Middle frontal gyrus (tissue), 1 donor: Measurements from ENCODE around the gene DNAH8.
"Not testable (repeated sequence)": the region's sequence is repeated elsewhere in the genome, so short reads cannot be mapped to it uniquely, and the experiment has no call there.

ENCODE experiments used
- DNase-seq: peaks from one replicate; pipeline ENCODE4 v3.0.0-alpha.2; 2015; ENCODE audit warnings: low spot score; ENCODE audit errors: extremely low spot score

Gene DNAH8

DNA sequence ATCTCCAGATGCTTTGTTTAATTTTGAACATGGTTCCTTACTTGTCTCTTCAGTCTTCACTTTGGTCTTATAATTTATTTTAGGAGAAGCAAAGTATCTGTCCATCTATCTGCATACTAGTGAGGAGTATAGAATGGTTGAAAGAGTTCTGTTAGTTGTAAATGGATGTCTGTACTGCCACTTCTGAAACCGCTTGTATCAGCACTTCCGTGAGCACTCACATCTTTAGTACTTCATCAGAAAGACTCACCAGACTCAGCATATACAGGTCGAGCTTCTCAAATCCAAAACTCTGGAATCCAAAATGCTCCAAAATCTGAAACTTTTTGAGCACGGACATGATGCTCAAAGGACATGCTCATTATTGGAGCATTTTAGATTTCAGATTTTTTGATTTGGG is 191.5 kb downstream of the DNAH8 start:
- no peak for DNase-seq

DNA sequence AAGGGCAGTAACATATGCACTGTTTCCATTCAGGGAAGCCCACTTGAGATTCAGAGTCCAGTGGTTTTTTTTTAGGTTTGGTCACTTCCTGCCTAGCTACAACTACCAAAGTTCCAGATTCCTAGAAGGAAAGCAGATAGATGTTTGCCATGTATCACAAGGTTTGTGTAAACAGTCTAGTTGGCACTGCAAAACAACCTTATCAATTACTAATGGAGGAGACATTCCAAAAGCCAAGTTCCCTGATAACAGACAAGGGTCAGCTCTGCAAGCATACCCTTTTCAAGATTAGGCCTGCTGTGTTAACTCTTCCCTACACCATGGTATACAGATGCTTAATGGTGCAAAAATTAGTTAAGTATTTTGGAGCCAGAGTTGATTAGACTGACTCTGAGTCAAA is 192.2 kb downstream of the DNAH8 start:
- DNase-seq, result no peak

DNA sequence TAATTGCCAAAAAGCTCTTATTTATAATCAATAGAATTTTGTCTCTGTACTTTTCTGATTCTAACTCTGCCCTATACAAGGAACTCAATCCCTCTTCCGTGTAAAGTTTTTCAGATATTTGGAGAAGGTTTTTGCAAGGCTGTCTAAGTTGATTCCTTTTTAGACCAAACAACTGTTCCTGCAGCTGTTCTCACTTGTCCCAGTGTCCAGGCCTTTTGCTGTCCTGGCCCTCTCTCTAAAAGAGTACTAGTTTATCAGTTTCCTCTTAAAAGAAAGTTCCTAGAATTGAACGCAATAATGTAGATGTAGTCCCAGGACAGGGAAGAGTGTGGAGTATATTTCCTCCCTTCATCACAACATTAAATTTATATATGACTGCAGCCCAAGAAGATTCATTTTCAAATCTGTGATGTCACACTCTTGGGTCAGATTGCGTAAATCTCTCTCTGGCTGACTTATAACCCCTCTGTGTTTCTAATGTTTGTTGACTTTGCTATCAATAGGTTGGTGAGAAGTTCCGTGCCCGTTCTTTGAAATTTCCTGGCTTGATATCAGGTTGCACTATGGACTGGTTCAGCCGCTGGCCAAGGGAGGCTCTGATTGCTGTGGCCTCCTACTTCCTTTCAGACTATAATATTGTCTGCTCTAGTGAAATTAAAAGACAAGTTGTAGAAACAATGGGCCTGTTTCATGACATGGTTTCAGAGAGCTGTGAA is 194.1 kb downstream of the DNAH8 start:
- no peak for DNase-seq

DNA sequence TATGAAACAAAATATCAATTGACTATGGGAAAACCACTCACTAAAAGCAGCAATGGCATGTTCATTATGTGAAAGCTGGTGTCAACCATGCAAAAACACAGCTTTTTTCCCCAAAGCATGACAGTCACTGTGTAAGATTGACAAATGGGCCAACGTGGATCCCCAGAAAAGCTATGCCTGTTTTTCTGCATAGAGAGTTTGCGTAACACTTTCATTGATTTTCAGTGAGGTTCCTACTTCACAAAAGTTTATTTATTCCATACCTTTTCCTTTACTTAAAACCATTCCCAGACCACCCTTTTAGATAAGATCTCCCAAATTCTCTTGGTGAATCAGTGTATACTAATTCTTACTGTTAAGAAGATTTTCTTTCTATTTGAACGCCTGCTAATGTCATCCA is 195.1 kb downstream of the DNAH8 start:
- no peak for DNase-seq

DNA sequence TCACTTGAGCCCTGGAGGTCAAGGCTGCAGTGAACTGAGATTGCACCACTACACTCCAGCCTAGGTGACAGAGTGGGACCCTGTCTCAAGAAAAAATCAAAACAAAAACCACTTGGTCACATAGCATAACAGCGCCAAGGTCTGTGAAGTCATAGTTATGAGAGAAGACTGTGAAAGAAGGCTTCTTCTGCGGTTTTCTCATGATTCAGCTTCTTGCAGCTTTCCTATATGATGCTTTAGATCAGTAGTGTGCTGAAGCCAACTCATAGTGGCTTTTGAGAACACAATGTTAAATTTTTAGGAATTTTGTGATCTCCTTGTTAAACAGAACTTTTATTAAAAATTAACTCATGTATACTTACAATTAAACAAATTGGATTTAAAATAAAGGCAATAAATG is 197.3 kb downstream of the DNAH8 start:
- DNase-seq, result no peak

DNA sequence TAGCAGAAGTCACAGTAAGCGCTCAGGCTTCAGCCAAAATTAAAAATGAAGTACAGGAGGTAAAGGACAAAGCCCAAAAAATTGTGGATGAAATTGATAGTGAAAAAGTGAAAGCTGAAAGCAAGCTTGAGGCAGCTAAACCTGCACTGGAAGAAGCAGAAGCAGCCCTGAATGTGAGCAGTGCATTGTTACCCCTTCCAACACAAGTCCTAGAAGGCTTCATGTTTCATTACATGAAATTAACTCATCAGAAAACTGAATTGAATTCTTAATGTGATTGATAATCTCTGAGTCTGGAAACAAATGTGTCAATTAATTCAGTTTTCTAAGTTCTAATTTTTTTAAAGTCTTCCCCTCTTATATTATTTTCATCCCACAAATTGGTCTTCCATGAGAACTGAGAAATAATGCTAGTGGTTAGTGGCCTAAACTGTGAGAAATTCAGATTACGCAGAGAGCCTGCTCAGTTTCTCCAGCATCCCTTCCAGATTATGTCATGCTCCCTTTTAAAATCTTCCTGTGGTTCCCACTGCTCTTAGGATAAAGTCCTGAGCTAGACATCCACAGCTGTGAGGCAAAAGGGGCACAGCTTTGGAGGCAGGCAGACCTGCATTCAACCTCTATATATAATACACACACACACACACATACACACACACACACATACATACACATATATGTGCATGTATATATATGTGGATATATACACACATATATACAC is 200.3 kb downstream of the DNAH8 start:
- no peak for DNase-seq

DNA sequence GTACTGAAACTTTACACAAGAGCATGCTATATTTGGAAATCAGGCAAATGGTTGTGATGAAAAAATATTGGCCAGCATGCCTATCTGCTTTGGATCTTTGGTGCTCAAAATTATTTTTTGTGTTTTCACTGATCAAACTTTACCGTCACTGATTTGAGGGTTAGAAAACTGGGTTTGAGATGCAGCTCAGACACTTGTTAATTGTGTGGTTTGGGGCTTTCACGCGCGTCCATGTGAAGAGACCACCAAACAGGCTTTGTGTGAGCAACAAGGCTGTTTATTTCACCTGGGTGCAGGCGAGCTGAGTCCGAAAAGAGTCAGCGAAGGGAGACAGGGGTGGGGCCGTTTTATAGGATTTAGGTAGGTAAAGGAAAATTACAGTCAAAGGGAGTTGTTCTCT is 206.4 kb downstream of the DNAH8 start:
- not testable (repeated sequence) for DNase-seq

DNA sequence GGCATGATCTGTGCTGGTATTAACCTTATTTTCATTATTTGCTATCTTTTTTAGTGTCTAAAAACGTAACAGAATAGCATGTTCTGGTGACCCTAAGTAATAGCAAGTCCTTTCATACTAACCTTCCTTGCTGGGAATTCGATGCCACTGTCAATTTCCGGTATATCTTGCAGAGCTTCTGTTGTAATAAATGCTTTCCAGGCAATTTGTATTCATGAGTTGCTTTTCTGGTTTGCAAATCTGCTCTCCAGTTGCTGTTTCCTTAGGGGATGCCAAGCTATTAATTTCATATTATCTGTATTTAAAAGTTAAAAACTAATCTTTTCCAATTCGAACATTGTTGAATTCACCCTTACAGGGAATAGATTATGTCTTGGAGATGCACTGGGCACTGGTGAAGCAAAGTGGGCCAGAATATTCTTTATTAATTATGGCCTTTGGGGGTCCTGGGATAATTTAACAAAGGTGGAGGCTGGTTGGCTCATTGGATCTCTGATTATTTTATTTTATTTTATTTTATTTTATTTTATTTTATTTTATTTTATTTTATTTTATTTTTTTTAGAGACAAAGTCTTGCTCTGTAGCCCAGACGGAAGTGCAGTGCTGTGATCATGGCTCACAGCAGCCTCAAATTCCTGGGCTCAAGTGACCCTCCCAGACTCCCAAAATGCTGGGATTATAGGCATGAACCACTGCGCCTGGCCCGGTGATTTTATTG is 209.8 kb downstream of the DNAH8 start:
- no peak for DNase-seq

DNA sequence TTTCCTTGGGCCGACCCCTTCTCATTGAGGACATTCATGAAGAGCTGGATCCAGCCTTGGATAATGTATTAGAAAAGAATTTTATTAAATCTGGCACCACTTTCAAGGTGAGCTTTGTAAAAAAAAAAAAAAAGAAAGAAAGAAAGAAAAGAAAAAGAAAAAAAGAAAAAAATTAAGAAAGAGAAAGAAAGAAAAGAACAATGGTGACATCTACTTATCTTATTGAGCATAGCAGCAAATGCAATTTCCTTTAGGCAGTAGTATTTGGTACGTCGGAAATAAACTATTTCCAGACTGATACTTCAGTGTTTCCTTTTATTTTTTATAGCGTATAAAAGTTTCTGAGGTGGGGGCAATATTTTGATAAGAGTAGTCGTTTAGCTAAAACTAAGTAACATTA is 214.4 kb downstream of the DNAH8 start:
- DNase-seq, result no peak

DNA sequence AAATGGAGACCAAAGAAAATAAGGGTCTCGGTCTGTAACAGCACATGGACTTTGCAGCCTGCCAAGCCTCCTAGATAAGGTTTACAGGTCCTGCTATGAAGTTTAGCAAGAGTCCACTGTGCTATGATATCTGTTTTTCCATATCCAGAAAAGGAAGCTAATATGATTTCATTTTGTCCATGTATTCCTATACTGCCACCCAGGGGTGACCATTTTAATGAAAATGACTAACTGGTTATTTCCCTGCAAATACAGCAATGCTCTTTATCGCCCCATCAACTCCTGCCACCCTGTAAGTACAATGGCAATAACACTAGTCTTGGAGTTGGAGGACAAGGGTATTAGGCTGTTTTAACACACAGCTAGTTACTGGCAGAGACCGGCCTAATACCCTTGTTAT is 218.3 kb downstream of the DNAH8 start:
- no peak for DNase-seq

DNA sequence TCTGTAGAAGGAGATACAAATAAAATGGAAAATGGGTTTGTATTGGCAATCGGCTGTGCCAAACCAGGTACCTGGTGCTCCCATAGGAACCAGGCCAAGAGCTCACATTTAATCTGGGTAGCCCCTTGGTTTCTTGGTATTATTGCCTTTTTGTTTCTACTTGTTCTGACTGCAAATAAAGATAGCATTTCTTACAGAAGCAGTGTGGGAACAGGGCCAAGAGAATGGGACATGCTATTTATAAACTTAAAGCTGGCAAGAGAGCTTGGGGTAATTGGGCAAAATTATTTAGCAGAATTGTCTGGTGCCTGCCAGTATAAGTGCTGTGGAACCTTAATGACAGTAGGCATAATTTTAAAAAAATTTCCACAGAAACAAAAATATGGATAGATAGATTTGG is 219.9 kb downstream of the DNAH8 start:
- no peak for DNase-seq

DNA sequence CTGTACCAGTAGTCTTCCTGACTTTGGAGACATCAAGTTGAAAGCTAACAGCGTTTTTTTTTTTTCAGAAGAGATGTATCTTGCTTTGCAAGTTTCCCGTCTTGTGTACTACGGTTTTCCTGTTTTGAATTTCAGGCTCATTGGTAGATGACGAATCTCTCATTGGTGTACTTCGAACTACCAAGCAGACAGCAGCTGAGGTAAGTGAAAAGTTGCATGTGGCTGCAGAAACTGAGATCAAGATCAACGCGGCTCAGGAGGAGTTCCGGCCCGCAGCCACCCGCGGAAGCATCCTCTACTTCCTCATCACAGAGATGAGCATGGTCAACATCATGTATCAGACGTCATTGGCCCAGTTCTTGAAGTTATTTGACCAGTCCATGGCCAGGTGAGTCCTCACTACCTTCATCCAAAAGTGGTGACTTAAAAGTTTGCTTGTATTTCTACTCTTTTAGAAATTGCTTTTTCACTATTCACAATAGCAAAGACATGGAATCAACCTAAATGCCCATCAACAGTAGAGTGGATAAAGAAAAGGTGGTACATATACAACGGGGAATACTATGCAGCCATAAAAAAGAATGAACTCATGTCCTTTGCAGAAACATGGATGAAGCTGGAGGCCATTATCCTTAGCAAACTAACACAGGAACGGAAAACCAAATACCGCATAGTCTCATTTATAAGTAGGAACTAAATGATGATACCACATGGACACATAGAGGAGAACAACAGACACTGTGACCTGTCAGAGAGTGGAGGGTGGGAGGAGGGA is 222.9 kb downstream of the DNAH8 start:
- DNase-seq, result no peak

DNA sequence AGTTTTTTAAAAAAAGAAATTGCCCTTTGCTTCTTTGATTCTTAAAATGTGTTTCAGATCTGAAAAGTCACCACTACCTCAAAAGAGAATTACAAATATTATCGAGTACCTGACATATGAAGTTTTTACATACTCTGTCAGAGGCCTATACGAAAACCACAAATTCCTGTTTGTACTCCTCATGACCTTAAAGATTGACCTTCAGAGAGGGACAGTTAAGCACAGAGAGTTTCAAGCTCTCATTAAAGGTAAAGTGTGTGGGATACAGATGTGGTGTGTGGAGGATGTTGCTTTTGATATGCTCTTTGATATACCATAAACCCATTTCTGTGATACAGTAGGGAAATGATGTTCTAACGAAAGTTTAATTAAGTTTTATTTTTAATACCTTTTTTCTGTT is 223.6 kb downstream of the DNAH8 start:
- DNase-seq, result no peak

DNA sequence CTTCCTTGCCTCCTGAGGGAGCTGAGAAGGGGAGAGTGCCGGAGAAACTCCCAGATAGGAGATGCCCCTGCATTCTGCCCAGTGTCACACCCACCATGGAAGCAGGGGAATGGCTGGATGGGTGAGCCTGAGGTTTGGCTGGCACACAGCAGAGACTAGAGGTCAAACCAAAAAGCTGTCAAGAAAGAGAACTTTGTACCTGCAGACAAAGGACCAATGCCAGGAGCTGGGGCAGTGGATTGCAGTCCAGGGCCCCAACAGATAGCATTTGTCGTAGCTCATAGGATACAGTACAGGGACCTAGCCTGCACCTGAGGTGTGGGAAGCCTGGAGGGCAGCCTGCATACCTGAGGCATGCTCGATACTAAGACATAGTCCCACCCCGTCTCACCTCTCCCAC is 227.3 kb downstream of the DNAH8 start:
- DNase-seq, result no peak

DNA sequence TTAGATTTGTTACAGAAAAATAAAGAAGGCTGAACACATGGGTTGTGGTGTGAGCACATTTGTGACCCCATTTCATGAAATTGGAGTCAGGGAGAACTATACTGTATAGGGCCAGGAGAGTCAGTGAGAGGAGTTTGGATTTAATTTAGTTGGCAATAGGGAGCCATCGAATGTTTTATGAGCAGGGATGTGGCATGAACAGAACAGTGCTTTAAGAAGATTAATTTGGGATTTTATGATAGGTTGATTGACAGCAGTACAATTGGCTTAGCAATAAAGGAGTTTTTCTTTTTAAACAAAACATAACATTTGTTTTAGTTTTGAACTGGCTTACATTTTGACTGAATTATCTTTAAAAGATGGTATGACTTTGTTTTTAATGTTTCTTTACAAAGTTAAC is 227.9 kb downstream of the DNAH8 start:
- no peak for DNase-seq

DNA sequence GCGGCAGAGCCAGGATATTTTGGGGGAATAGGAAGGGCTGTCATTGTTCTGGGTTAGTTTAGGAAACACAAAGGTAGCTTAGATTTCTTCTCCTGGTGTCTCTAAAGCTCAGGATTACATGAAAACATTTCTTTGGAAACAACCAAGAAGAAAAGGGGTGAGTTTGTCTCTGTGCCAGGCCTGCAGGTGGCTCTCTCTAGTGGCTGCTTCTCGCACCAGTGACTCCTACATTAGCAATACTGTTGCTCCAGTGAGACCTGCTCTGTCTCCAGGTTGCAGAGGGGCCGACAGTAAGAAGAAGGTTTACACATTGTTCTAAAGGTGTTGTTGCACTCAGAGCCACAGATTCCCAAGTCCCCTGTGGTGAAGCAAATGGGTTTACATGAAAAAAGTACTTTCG is 228.9 kb downstream of the DNAH8 start:
- no peak for DNase-seq

DNA sequence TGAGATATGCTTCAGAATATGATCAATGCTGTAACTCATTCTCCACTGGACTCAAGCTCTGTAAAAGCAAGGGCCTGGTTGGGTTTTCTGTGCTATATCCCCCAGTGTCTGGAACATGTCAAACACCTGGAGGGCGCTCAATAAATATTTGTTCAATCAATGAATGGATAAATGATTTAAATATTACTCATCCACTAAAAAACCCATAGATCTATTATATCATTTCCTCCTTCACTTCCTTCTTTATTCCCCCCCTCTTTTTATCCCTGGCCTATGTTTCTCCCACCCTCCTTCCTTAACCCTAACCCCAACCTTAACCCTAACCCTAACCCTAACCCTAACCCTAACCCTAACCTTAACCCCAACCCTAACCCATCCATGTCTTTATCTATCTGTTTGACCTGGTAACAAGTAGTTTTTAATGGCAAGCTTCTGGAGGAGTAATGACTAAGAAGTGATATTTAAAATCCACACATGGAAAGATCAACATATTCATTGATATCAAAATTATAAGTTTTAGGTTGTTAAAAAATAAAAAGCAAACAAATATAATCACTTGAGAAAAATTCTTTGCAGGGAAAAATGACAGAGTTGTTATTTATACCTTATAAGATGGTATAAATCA is 229.7 kb downstream of the DNAH8 start:
- DNase-seq, result no peak

DNA sequence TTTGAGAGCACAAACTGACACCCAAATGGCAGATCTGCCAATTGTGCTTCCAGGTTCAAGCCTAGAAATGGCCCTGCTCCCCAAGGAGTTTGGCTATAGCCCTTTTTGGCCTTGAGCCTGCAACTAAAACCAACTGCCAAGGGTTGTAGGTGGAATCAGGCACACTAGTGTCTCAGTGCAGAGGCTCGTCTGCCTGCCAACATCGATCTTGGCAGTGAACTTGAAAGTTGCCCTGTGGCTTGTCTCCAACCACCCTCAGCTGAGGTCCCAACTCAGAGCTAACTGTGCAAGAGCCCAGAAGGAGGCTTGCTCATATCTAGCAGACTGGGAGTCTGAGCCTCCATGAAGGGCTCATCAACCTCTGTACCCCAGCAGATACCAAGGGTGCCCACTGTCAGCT is 240.8 kb downstream of the DNAH8 start:
- DNase-seq, result no peak

DNA sequence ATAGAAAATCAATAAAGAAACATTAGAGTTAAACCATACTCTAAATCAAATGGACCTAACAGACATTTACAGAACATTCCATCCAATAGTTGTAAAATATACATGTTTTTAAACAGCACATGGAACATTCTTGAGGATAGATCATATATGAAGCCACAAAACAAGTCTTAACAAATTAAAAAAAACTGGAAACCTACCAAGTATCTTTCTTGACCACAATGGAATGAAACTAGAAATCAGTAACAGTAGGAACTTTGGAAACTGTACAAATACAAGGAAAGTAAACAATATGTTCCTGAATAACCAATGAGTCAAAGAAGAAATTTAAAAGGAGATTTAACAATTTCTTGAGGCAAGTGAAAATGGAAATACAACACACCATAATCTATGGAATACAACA is 242.3 kb downstream of the DNAH8 start:
- DNase-seq, result no peak

DNA sequence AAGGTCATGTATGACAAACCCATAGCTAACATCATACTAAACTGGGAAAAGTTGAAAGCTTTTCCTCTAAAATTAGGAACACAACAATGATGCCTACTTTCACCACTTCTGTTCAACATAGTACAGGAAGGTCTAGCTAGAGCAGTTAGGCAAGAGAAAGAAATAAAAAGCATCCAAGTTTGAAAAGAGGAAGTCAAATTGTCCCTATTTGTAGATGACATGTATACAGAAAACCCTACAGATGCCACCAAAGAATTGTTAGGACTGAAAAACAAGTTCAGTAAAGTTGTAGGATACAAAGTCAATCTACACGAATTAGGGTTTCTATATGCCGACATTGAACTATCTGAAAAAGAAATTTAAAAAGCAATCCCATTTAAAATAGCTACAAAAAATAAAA is 244.0 kb downstream of the DNAH8 start:
- no peak for DNase-seq

DNA sequence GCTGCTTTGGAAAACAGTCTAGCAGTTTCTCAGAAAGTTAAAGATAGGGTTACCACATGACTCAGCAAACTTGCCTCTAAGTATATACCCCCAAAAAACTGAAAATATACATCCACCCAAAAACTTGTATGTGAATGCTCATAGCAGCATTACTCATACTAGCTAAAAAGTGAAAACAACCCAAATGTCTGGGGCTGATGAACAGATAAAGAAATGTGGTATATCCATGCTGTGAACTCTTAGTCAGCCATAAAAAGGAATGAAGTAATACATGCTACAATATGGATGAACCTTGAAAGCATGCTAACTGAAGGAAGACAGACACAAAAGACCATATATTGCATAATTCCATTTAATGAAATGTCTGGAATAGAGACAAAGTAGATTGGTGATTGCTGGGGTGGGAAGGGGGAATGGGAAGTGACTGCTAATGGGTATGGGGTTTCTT is 253.6 kb downstream of the DNAH8 start:
- no peak for DNase-seq
